GM23338 (cell line): Measurements from ENCODE around the gene G6PD. TPM values are rescaled to one million over a fixed set of nuclear protein-coding genes. Genes with fewer than 3 reads are reported as not detected.

ENCODE experiments used
- ATAC-seq: fragments of 200-7000 bp; cut with Tn5 transposase; 3 replicates; pipeline ENCODE4 v1.9.1; 2020
- DNase-seq: peaks from one replicate; pipeline ENCODE4 v3.0.0-alpha.2; 2015; ENCODE audit warnings: low spot score
- H2AFZ ChIP-seq: fragments of 200-600 bp; sonication (generic); 2 replicates; pipeline ENCODE4 v1.8.0; 2016; ENCODE audit warnings: antibody characterized with exemption, mild to moderate bottlenecking, moderate library complexity
- H3F3A ChIP-seq: fragments of 200-600 bp; sonication (generic); replicated peaks from 2 replicates; pipeline ENCODE4 v1.8.0; 2017; ENCODE audit warnings: antibody characterized with exemption, mixed run types, low read depth
- H3K27ac ChIP-seq: fragments of 200-600 bp; sonication (generic); 2 replicates; pipeline ENCODE4 v1.6.1; 2016; ENCODE audit warnings: low read depth
- H3K27me3 ChIP-seq: fragments of 200-600 bp; sonication (generic); 2 replicates; pipeline ENCODE4 v1.8.0; 2016; ENCODE audit warnings: mild to moderate bottlenecking, mixed run types, moderate library complexity; ENCODE audit not compliant: insufficient read depth
- H3K36me3 ChIP-seq: fragments of 200-600 bp; sonication (generic); 2 replicates; pipeline ENCODE4 v1.8.0; 2016; ENCODE audit warnings: mild to moderate bottlenecking; ENCODE audit not compliant: insufficient read depth
- H3K4me1 ChIP-seq: fragments of 200-600 bp; sonication (generic); 2 replicates; pipeline ENCODE4 v1.8.0; 2016; ENCODE audit warnings: mild to moderate bottlenecking, moderate library complexity; ENCODE audit not compliant: insufficient read depth
- H3K4me2 ChIP-seq: fragments of 200-600 bp; sonication (generic); 2 replicates; pipeline ENCODE4 v1.7.1; 2017; ENCODE audit warnings: mixed run types
- H3K4me3 ChIP-seq: fragments of 200-600 bp; sonication (generic); 2 replicates; pipeline ENCODE4 v1.6.1; 2016; ENCODE audit warnings: mixed run types
- H3K79me2 ChIP-seq: fragments of 200-600 bp; sonication (generic); replicated peaks from 2 replicates; pipeline ENCODE4 v1.8.0; 2017; ENCODE audit warnings: mild to moderate bottlenecking; ENCODE audit not compliant: insufficient read depth
- H3K9me2 ChIP-seq: fragments of 200-600 bp; sonication (generic); 2 replicates; pipeline ENCODE4 v1.8.0; 2017; ENCODE audit not compliant: insufficient read depth
- H4K20me1 ChIP-seq: fragments of 200-600 bp; sonication (generic); replicated peaks from 2 replicates; pipeline ENCODE4 v1.8.0; 2017; ENCODE audit warnings: mild to moderate bottlenecking; ENCODE audit not compliant: insufficient read depth
- H3K27ac Mint-ChIP-seq: 2 replicates; pipeline ENCODE4 v1.8.0; 2020; ENCODE audit warnings: inconsistent platforms, mild to moderate bottlenecking, moderate library complexity, mixed read lengths
- H3K27me3 Mint-ChIP-seq: 3 replicates; pipeline ENCODE4 v1.8.0; 2022; ENCODE audit warnings: low read depth, mild to moderate bottlenecking, moderate library complexity, mixed read lengths, inconsistent platforms; ENCODE audit not compliant: insufficient read depth, poor library complexity
- H3K36me3 Mint-ChIP-seq: 3 replicates; pipeline ENCODE4 v1.8.0; 2021; ENCODE audit warnings: low read depth, mild to moderate bottlenecking, inconsistent platforms, moderate library complexity, mixed read lengths
- H3K4me1 Mint-ChIP-seq: 3 replicates; pipeline ENCODE4 v1.8.0; 2020; ENCODE audit warnings: mild to moderate bottlenecking, inconsistent platforms, mixed read lengths
- H3K4me3 Mint-ChIP-seq: 3 replicates; pipeline ENCODE4 v1.8.0; 2021; ENCODE audit warnings: moderate library complexity, mild to moderate bottlenecking, inconsistent platforms, mixed read lengths
- H3K9me3 Mint-ChIP-seq: 3 replicates; pipeline ENCODE4 v1.8.0; 2020; ENCODE audit warnings: moderate library complexity, mild to moderate bottlenecking, inconsistent platforms, mixed read lengths
- CTCF ChIP-seq, 2 experiments: fragments of 200-600 bp in 1 of 2; sonication (generic) in 1 of 2; conservative IDR thresholded peaks; 2 replicates each; pipeline versions ENCODE4 v1.5.1 to v1.6.1; 2016 to 2017; ENCODE audit warnings: antibody characterized with exemption in 2 of 2, low read depth in 2 of 2, mild to moderate bottlenecking in 2 of 2, moderate library complexity in 1 of 2
- ETS1 ChIP-seq: IDR thresholded peaks from 2 replicates; pipeline ENCODE4 v1.6.1; 2016; ENCODE audit warnings: antibody characterized with exemption
- JUNB ChIP-seq: IDR thresholded peaks from one replicate; pipeline ENCODE4 v1.6.1; 2016; ENCODE audit warnings: antibody characterized with exemption; ENCODE audit not compliant: unreplicated experiment
- NANOG ChIP-seq: IDR thresholded peaks from 2 replicates; pipeline ENCODE4 v1.6.1; 2016; ENCODE audit warnings: antibody characterized with exemption, borderline replicate concordance
- POLR2AphosphoS5 ChIP-seq: IDR thresholded peaks from 2 replicates; pipeline ENCODE4 v1.6.1; 2016; ENCODE audit warnings: antibody characterized with exemption, low read depth
- ZNF114 ChIP-seq: fragments of 250-450 bp; sonication (Bioruptor Pico); IDR thresholded peaks from 2 replicates; pipeline ENCODE4 v1.5.0; 2020; ENCODE audit warnings: mild to moderate bottlenecking, moderate library complexity
- ZNF331 ChIP-seq: fragments of 250-450 bp; sonication (Bioruptor Pico); IDR thresholded peaks from 2 replicates; pipeline ENCODE4 v1.5.0; 2020; ENCODE audit warnings: low read depth, mild to moderate bottlenecking, moderate library complexity
- polyA plus RNA-seq: library from polyadenylated mRNA; unstranded; fragments of >200 nt; fragmentation: Nextera tagmentation; extraction: Ambion mirVana; gene quantifications from 2 replicates; pipeline ENCODE4 v1.2.1, GENCODE V29; 2016
- total RNA-seq: library from RNA; depleted of rRNA; stranded (reverse); fragments of >200 nt; shearing (Covaris generic); gene quantifications from 2 replicates; pipeline ENCODE4 v1.2.3, GENCODE V29; 2014
- TF ChIP-seq, protein P1 (sequence below): fragments of 250-450 bp; sonication (Bioruptor Pico); IDR thresholded peaks from 2 replicates; pipeline ENCODE4 v1.5.0; 2020; ENCODE audit warnings: mild to moderate bottlenecking, moderate library complexity

G6PD gene
- total and polyA plus RNA-seq, 2 experiments from 2014 or later: 14.4 to 66.7 TPM

- TF ChIP-seq, protein P1, sequence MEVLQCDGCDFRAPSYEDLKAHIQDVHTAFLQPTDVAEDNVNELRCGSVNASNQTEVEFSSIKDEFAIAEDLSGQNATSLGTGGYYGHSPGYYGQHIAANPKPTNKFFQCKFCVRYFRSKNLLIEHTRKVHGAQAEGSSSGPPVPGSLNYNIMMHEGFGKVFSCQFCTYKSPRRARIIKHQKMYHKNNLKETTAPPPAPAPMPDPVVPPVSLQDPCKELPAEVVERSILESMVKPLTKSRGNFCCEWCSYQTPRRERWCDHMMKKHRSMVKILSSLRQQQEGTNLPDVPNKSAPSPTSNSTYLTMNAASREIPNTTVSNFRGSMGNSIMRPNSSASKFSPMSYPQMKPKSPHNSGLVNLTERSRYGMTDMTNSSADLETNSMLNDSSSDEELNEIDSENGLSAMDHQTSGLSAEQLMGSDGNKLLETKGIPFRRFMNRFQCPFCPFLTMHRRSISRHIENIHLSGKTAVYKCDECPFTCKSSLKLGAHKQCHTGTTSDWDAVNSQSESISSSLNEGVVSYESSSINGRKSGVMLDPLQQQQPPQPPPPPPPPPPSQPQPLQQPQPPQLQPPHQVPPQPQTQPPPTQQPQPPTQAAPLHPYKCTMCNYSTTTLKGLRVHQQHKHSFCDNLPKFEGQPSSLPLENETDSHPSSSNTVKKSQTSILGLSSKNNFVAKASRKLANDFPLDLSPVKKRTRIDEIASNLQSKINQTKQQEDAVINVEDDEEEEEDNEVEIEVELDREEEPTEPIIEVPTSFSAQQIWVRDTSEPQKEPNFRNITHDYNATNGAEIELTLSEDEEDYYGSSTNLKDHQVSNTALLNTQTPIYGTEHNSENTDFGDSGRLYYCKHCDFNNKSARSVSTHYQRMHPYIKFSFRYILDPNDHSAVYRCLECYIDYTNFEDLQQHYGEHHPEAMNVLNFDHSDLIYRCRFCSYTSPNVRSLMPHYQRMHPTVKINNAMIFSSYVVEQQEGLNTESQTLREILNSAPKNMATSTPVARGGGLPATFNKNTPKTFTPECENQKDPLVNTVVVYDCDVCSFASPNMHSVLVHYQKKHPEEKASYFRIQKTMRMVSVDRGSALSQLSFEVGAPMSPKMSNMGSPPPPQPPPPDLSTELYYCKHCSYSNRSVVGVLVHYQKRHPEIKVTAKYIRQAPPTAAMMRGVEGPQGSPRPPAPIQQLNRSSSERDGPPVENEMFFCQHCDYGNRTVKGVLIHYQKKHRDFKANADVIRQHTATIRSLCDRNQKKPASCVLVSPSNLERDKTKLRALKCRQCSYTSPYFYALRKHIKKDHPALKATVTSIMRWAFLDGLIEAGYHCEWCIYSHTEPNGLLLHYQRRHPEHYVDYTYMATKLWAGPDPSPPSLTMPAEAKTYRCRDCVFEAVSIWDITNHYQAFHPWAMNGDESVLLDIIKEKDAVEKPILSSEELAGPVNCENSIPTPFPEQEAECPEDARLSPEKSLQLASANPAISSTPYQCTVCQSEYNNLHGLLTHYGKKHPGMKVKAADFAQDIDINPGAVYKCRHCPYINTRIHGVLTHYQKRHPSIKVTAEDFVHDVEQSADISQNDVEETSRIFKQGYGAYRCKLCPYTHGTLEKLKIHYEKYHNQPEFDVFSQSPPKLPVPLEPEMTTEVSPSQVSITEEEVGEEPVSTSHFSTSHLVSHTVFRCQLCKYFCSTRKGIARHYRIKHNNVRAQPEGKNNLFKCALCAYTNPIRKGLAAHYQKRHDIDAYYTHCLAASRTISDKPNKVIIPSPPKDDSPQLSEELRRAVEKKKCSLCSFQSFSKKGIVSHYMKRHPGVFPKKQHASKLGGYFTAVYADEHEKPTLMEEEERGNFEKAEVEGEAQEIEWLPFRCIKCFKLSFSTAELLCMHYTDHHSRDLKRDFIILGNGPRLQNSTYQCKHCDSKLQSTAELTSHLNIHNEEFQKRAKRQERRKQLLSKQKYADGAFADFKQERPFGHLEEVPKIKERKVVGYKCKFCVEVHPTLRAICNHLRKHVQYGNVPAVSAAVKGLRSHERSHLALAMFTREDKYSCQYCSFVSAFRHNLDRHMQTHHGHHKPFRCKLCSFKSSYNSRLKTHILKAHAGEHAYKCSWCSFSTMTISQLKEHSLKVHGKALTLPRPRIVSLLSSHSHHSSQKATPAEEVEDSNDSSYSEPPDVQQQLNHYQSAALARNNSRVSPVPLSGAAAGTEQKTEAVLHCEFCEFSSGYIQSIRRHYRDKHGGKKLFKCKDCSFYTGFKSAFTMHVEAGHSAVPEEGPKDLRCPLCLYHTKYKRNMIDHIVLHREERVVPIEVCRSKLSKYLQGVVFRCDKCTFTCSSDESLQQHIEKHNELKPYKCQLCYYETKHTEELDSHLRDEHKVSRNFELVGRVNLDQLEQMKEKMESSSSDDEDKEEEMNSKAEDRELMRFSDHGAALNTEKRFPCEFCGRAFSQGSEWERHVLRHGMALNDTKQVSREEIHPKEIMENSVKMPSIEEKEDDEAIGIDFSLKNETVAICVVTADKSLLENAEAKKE: no peak
- TF ChIP-seq CTCF (conservative IDR thresholded peaks at IDR 0.05; ENCODE audit: low read depth in 2 of 2) (no peak), JUNB (no peak), ETS1 (no peak), NANOG (no peak)
Measured at GRCh38 chrX:154509455-154509854, 37.2 kb downstream of the G6PD start (continued).

GRCh38 chrX:154508384-154508745 is 38.3 kb downstream of the G6PD start:
- Histone ChIP-seq H3K36me3 (no peaks in the 10 kb centered on the region), H2AFZ (no peak overlapping the region), H3K4me2 (no peak overlapping the region), H3K79me2 (no peaks in the 10 kb centered on the region), H3K27me3 (no peaks in the 10 kb centered on the region), H3K27ac (no peak overlapping the region), H3K4me1 (no peaks in the 10 kb centered on the region), H3K9me2 (no peaks in the 10 kb centered on the region), H4K20me1 (no peaks in the 10 kb centered on the region), H3K4me3 (no peak overlapping the region), H3F3A (no peaks in the 10 kb centered on the region)
- Mint-ChIP-seq H3K4me3 (no peak overlapping the region), H3K9me3 (no peaks in the 10 kb centered on the region), H3K4me1 (no peaks in the 10 kb centered on the region), H3K27me3 (no peaks in the 10 kb centered on the region), H3K36me3 (peaks cover 13% of the 10 kb centered on the region; the same call in 2 of the 3 replicates), H3K27ac (no peak overlapping the region)
- TF ChIP-seq ETS1: no peak
- TF ChIP-seq POLR2AphosphoS5: no peak
- TF ChIP-seq ZNF331 (CRISPR knock-in tag): no peak
- no peak for TF ChIP-seq ZNF114
- ATAC-seq (no peak), DNase-seq (no peak)
